ENCODE measurements around the gene HSPD1. TPM values are rescaled to one million over a fixed set of nuclear protein-coding genes. Genes with fewer than 3 reads are reported as not detected.
A peak's percentile ranks its signal among the peaks of the same experiment; 100 is the strongest.

The HSPD1 gene
- total RNA-seq, 4 donors from 2014 or later: 138 to 643 (median 306) TPM

- TF ChIP-seq CTCF (IDR thresholded peaks at IDR 0.05): no peak
- DNase-seq (ENCODE audit: low spot score) (no peak), ATAC-seq (ENCODE audit: low FRiP score) (no peak)
These were observed 4.9 kb upstream of the HSPD1 start for GRCh38 chr2:197504512-197504911.

GRCh38 chr2:197504000-197504399 is 4.4 kb upstream of the HSPD1 start:
- ATAC-seq (ENCODE audit: low FRiP score): no peak
- TF ChIP-seq CTCF (IDR thresholded peaks at IDR 0.05): no peak
- no peak for DNase-seq (ENCODE audit: low spot score)

- ATAC-seq (ENCODE audit: low FRiP score): no peak
- no peak for TF ChIP-seq CTCF (IDR thresholded peaks at IDR 0.05)
- DNase-seq (ENCODE audit: low spot score): no peak
These were observed 3.0 kb upstream of the HSPD1 start for GRCh38 chr2:197502685-197503084.

- no peak for TF ChIP-seq CTCF (IDR thresholded peaks at IDR 0.05)
These were observed 2.6 kb upstream of the HSPD1 start for GRCh38 chr2:197502201-197502600.

GRCh38 chr2:197500503-197501131 is 977 bp upstream of the HSPD1 start:
- no peak for ATAC-seq (ENCODE audit: low FRiP score)
- no peak for DNase-seq (ENCODE audit: low spot score)
- no peak for TF ChIP-seq CTCF (IDR thresholded peaks at IDR 0.05)

More at GRCh38 chr2:197502201-197502600, 2.6 kb upstream of the HSPD1 start:
- no peak for ATAC-seq (ENCODE audit: low FRiP score)
- no peak for DNase-seq (ENCODE audit: low spot score)

GRCh38 chr2:197498937-197499593 is 575 bp downstream of the HSPD1 start:
- peak; percentile 20 for ATAC-seq (ENCODE audit: low FRiP score)
- no peak for DNase-seq (ENCODE audit: low spot score)
- TF ChIP-seq CTCF (IDR thresholded peaks at IDR 0.05): no peak
